ENCODE measurements around the gene IL1RAPL2. TPM values are rescaled to one million over a fixed set of nuclear protein-coding genes. Genes with fewer than 3 reads are reported as not detected.

The IL1RAPL2 gene
- total and polyA plus RNA-seq, 2 of the 4 experiments (the other 2 are of a cell fraction), result 0.03 TPM; not detected in 1

DNA sequence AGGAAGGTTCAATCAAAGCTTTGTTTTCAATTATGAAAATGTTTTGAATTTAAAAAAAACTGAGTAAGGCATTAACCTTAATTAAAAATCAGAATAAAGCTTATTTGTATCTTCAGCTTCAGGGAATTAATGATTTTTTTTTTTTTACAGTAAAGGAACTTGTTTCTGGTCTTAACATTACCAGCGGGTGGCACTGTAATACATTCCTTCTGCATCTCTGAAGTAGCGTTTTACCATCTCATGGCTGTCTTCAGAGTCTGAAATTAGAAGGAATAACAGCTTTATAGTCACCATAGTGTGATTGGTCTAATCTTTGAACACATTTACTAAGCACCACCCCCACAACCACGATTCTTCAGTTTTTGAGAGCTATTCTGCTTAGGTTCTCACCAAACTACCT lies 102.6 kb downstream of the IL1RAPL2 start:
- H4K91ac ChIP-seq (ENCODE audit: insufficient read depth, low read depth, low read length), result no peak overlapping the region
- H2BK20ac ChIP-seq (ENCODE audit: low read depth, low read length), result no peak overlapping the region
- H3K4me3 ChIP-seq (ENCODE audit: insufficient read depth, low read depth, low read length), result no peak overlapping the region
- no peaks in the 10 kb centered on the region for H3K4me1 ChIP-seq (ENCODE audit: control insufficient read depth, insufficient read depth, low read length)
- no TSS peak for BruUV-seq (replicated peaks)
- no peak for TF ChIP-seq CHD1 (IDR thresholded peaks at IDR 0.05; ENCODE audit: low read depth, low read length)
- TF ChIP-seq POLR2A (IDR thresholded peaks at IDR 0.05; ENCODE audit: low read depth, low read length), result no peak
- no peak for TF ChIP-seq FOS (IDR thresholded peaks at IDR 0.05; ENCODE audit: low read depth, low read length)
- no peak for TF ChIP-seq CEBPB (IDR thresholded peaks at IDR 0.05; ENCODE audit: low read depth, low read length)
- no peak for TF ChIP-seq RFX5 (IDR thresholded peaks at IDR 0.05; ENCODE audit: low read depth, low read length)
- TF ChIP-seq, protein P1, sequence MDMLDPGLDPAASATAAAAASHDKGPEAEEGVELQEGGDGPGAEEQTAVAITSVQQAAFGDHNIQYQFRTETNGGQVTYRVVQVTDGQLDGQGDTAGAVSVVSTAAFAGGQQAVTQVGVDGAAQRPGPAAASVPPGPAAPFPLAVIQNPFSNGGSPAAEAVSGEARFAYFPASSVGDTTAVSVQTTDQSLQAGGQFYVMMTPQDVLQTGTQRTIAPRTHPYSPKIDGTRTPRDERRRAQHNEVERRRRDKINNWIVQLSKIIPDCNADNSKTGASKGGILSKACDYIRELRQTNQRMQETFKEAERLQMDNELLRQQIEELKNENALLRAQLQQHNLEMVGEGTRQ (IDR thresholded peaks at IDR 0.05; ENCODE audit: low read depth, low read length), result no peak
- TF ChIP-seq RAD21 (IDR thresholded peaks at IDR 0.05; ENCODE audit: low read length), result no peak
- TF ChIP-seq MAZ (IDR thresholded peaks at IDR 0.05; ENCODE audit: borderline replicate concordance, low read depth, low read length), result no peak
- no peak for TF ChIP-seq MXI1 (IDR thresholded peaks at IDR 0.05; ENCODE audit: borderline replicate concordance, low read depth, low read length)
- no peak for TF ChIP-seq NFE2L2 (IDR thresholded peaks at IDR 0.05; ENCODE audit: low read depth, low read length)
- no peak for TF ChIP-seq SMC3 (IDR thresholded peaks at IDR 0.05; ENCODE audit: low read depth, low read length)
- TF ChIP-seq, protein P2, sequence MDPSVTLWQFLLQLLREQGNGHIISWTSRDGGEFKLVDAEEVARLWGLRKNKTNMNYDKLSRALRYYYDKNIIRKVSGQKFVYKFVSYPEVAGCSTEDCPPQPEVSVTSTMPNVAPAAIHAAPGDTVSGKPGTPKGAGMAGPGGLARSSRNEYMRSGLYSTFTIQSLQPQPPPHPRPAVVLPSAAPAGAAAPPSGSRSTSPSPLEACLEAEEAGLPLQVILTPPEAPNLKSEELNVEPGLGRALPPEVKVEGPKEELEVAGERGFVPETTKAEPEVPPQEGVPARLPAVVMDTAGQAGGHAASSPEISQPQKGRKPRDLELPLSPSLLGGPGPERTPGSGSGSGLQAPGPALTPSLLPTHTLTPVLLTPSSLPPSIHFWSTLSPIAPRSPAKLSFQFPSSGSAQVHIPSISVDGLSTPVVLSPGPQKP (IDR thresholded peaks at IDR 0.05; ENCODE audit: borderline replicate concordance, low read depth, low read length), result no peak
- TF ChIP-seq, protein P3, sequence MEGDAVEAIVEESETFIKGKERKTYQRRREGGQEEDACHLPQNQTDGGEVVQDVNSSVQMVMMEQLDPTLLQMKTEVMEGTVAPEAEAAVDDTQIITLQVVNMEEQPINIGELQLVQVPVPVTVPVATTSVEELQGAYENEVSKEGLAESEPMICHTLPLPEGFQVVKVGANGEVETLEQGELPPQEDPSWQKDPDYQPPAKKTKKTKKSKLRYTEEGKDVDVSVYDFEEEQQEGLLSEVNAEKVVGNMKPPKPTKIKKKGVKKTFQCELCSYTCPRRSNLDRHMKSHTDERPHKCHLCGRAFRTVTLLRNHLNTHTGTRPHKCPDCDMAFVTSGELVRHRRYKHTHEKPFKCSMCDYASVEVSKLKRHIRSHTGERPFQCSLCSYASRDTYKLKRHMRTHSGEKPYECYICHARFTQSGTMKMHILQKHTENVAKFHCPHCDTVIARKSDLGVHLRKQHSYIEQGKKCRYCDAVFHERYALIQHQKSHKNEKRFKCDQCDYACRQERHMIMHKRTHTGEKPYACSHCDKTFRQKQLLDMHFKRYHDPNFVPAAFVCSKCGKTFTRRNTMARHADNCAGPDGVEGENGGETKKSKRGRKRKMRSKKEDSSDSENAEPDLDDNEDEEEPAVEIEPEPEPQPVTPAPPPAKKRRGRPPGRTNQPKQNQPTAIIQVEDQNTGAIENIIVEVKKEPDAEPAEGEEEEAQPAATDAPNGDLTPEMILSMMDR (conservative IDR thresholded peaks at IDR 0.05; ENCODE audit: low read depth, low read length), result no peak
- TF ChIP-seq RCOR1 (IDR thresholded peaks at IDR 0.05; ENCODE audit: insufficient replicate concordance, low read length), result no peak
- TF ChIP-seq MAFK (IDR thresholded peaks at IDR 0.05; ENCODE audit: low read depth, low read length), result no peak
- TF ChIP-seq BHLHE40 (IDR thresholded peaks at IDR 0.05; ENCODE audit: low read depth, low read length), result no peak
- H3K9me3 ChIP-seq (ENCODE audit: control insufficient read depth, insufficient read depth, low read length), result no peaks in the 10 kb centered on the region
- WGBS, 2 experiments (ENCODE audit: extremely low coverage in 2 of 2, insufficient read length in 1 of 2), result no CpG with 5 or more reads among the region's 3 CpGs
- no peaks in the 10 kb centered on the region for H3K79me1 ChIP-seq (ENCODE audit: low read depth in 1 of 2, low read length in 2 of 2)
- H2BK15ac ChIP-seq (ENCODE audit: low read depth, low read length), result no peak overlapping the region
- H2BK120ac ChIP-seq (ENCODE audit: low read depth, low read length), result no peak overlapping the region
- no peak overlapping the region for H4K8ac ChIP-seq (ENCODE audit: low read depth in 2 of 2, low read length in 2 of 2)
- POLR2A ChIA-PET (ENCODE audit: unreplicated experiment), result no interaction called here
- dilution Hi-C loops (cut with HindIII; ENCODE audit: low sequenced_read_pairs, unreplicated experiment) (no loop called here), intact Hi-C loops (cut with micrococcal nuclease) (no loop called here), in situ Hi-C loops (cut with MboI; ENCODE audit: low sequenced_read_pairs) (no loop called here)
- ATAC-seq (ENCODE audit: low read depth) (no peak), DNase-seq (peak; percentile 1)
- no peak overlapping the region for H2BK5ac ChIP-seq (ENCODE audit: low read depth, low read length, poor library complexity, severe bottlenecking)
- no peaks in the 10 kb centered on the region for H3K9me1 ChIP-seq (ENCODE audit: insufficient read depth, low read length)
- H3K56ac ChIP-seq (ENCODE audit: extremely low read depth, insufficient read depth, low read length), result no peak overlapping the region
- no peak overlapping the region for H2AK5ac ChIP-seq (ENCODE audit: low read depth, low read length)
- H2AFZ ChIP-seq (replicated peaks; ENCODE audit: low read length, poor library complexity), result no peak overlapping the region
- H2AK9ac ChIP-seq (replicated peaks; ENCODE audit: low read depth, low read length, poor library complexity), result no peak overlapping the region
- no peak overlapping the region for H3K4me2 ChIP-seq (ENCODE audit: low read depth, low read length)
- no peak overlapping the region for H3K23ac ChIP-seq (ENCODE audit: low read depth, low read length)
- H3K18ac ChIP-seq (ENCODE audit: low read depth, low read length), result no peak overlapping the region
- H3K27ac ChIP-seq (ENCODE audit: insufficient read depth, low read length), result no peak overlapping the region
- no peaks in the 10 kb centered on the region; the same call in 1 of the 2 replicates for H4K20me1 ChIP-seq (ENCODE audit: insufficient read depth, low read length)
- H3K9ac ChIP-seq (ENCODE audit: low read depth, low read length), result no peak overlapping the region
- H3K4ac ChIP-seq (ENCODE audit: low read depth, low read length), result no peak overlapping the region
- CTCF ChIA-PET, result interaction anchor here (0.7 to 1.1 kb wide), 2 partner anchors 14 to 15 kb away, joined by 3 read pairs; no protein-coding TSS in a partner anchor
- H3K27me3 ChIP-seq (ENCODE audit: control insufficient read depth, insufficient read depth, low read length), result no peaks in the 10 kb centered on the region
- H4K5ac ChIP-seq (ENCODE audit: low read depth, low read length), result no peak overlapping the region
- H3K36me3 ChIP-seq (ENCODE audit: control insufficient read depth, insufficient read depth, low read length), result no peaks in the 10 kb centered on the region
- H3K14ac ChIP-seq (replicated peaks; ENCODE audit: low read depth, low read length), result no peak overlapping the region
